ELR (cell line): ENCODE measurements around the gene NADK.

Experiments used
- DNase-seq: peaks from one replicate; pipeline ENCODE4 v3.0.0-alpha.2; 2015; ENCODE audit warnings: low read depth

NADK gene

DNA sequence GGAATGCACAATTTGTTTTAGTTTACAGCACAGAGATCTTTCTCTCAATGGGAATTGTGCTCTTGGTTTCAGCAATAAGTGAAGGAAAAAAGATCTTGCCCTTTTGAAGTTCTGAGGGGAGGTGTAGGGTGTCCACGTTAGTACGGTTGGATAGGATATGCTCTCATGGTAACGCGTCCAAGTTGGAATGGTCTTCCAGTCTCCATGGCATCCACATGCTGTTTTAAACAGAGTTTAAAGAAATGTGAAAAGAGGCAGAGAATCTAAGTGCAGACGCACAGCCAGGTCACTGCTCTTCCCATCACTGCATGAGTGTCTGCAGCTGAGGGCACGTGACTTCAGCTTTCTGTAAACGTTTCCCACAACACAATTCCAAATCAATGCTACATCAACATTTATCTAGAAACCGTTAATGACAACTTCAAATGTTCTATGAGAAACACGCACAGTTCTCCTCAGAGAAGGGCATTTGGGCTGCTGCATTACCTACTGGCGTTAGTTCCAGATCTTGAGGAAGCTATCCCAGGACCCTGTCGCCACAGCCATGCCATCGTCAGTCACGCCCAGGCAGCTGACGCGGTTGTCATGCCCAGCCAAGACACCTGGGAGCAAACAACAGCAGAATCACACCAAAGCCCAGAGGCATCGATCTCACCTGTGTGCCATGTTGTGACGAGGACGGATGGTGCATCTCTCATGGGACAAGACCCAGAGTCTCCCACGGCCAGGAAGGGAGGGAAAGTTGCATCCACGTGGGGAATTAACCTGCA is 8.8 kb upstream of the NADK start:
- DNase-seq, result no peak

DNA sequence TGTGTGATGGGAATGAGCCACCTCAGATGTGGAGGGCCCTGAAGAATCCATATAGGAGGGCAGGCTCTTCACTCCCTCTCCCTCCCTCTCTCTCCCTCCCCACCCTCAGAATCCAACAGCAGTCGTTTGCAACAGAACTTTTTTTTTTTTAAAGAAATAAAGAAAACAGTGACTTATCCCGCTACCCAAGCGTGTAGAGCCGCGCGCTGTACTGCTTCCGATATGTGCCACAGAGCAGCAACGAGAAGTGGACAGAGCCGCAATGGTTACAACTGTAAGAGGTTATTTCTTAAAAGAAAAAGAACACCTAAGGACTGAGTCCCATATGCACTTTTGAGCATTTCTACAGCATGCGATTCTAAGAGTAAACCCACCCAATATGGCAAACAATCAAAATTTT is 7.4 kb upstream of the NADK start:
- DNase-seq, result no peak

- no peak for DNase-seq
These were observed 6.7 kb upstream of the NADK start for GRCh38 chr1:1784933-1785332.

- DNase-seq, result no peak
These were observed 5.0 kb upstream of the NADK start for GRCh38 chr1:1783320-1783719.

GRCh38 chr1:1782399-1783221 is 4.3 kb upstream of the NADK start:
- peak; percentile 65 for DNase-seq

DNA sequence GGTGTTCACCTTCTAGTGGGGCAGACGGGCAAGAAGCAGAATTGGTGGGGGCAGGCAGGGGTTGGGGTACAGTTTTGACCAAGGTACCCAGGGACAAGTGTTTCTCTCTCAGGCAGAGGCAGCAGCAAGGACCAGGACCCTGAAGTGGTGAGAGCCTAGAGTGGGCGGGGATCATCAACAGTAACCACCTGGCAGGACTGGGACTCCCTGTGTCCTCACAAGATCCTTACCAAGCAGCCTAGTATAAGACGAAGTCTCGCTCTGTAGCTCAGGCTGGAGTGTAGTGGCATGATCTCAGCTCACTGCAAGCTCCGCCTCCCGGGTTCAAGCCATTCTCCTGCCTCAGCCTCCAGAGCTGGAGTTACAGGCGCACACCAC is 3.2 kb upstream of the NADK start:
- DNase-seq, result no peak

DNA sequence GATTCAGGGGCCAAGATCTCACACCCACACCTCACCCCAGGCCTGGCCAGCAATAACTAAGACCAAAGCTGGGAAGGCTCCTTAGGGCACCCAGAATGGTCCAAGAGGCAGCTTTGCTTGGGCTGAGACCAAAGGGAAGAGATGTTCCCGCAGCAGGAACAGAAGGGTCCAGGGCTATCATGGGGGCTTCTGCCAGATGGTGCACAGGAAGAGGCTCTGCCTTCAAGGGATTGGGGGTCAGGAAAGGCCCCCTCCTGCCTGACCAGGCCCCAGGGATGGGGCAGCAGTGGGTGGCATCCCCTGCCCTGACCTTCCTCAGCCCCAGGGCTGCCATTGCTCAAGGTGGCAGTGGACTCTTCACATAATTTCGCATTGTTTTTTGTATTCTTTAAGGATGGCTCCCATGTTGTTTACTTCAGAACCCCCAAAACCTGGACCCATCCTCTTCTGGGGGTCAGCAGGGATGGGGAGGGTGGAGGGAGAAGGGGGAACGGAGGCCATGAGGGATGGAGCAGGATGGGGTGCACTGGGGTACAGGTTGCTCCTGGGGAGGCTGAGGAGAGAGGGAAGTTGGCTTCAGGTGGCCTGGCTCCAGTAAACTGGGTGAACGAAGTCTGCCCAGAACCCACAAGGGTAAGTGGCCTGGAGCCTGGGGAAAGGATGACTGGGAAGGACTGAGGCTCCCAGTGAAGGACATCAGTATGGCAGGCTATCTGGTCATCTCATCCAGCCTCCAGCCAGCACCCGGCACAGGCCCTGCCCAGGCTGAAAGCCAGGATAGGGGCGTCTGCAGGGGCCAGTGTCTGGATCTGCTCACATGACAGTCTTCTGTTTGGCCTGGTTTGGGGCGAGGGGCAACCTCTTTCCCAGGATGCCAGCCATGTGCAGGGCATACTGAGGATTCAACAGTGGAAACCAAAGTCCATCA is 2.6 kb upstream of the NADK start:
- no peak for DNase-seq

DNA sequence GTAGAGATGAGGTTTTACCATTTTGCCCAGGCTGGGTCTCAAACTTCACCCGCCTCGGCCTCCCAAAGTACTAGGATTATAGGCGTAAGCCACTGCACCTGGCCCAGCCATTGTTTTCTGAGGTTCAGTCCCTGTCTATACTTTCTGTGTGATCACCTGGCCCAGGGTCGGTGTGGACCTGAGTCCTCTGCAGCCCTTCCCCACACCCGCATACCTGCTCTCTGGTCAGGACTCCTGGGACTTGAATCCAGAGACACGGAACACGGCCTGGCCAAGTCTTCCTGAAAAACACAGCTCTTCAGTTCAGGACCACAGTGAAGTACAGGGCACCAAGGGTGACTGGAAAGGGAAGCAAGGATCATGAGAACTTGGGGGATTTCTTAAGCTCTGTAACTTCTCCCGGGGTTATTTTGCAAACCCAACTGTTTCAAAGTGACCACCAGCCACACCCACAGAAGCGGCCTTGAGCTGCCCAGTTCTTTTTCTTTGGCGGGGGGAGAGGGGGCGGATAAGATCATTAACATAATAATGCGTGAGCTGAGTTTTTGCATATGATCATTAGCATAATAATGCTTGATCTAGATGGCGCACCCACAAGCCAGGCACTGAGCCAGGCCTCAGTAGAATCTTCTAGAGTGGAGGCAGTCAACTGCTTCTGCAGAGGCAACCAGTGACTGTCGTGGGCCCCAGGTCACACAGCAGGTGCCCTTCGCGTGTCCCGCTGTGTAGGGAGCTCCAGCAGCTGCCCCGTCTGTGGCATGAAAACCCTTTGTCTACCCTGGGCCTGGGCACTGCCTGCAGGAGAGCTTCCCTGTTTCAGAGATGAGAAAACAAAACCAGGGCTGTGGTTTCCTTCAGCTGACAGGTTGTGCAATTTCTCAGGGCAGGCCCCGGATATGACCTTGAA is 1.7 kb upstream of the NADK start:
- DNase-seq, result peak; percentile 61

DNA sequence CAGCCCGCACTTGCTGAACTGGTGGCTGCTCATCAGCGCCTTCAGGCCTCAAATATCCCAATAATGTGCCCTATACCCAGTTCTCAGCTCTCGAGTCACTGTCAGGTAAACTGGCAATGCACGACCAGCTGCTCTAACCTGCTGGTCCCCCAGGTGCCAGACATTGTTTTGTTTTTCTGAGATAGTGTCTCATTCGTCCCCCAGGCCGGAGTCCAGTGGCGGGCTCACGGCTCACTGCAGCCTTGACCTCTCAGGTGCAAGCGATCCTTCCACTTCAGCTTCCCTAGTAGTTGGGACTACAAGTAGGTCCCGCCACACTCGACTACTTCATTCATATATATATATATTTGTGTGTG is 1.0 kb upstream of the NADK start:
- DNase-seq, result no peak

DNA sequence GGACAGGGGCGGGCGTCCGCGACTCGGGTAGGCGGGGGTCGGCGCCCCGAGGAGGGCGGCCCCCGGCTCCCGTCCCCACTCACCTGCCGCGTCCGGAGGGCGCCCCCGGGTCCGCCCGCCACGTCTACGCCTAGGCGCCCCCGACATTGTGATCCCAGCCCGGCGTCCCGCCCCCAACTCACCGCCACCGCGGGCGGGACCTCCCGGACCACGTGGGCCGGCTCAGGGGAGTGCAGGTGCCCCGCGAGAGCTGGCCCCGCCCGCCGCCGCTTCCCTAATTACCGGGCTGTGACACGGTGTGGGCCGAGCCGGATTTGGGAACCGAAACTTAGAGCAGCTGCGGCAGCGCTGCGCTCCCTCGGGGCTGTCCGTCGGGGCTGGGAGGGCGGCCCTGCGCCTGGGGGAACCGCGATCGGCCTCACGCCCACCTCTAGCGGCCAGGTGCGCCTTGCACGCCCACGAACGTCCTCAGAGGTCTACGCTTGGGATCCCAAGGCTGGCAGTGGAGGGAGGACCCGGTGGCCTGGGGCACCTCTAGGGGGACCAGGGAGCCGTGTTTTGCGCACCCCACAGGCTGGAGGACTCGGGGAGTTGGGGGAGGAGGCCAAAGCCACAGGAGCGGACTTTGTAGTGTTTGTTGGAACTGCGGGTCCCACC is 521 bp upstream of the NADK start:
- DNase-seq, result peak; percentile 44

DNA sequence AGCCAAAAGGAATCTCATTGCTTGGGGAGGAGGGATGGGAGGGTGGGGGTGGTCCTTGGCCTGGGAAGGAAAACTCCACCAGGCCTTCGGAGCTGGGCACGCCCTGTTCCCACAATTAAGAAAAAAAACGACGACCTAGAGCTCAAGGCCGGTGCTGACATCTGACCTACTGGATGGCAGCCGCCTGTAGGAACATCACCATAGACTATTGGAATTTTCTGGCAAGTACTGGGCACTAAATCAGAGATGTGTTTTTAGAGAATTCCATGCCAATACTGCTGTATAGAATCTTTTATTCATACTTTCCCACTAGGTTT is 729 bp downstream of the NADK start:
- DNase-seq, result peak; percentile 57

- no peak for DNase-seq
These were observed 1.3 kb downstream of the NADK start for GRCh38 chr1:1776672-1777582.

DNA sequence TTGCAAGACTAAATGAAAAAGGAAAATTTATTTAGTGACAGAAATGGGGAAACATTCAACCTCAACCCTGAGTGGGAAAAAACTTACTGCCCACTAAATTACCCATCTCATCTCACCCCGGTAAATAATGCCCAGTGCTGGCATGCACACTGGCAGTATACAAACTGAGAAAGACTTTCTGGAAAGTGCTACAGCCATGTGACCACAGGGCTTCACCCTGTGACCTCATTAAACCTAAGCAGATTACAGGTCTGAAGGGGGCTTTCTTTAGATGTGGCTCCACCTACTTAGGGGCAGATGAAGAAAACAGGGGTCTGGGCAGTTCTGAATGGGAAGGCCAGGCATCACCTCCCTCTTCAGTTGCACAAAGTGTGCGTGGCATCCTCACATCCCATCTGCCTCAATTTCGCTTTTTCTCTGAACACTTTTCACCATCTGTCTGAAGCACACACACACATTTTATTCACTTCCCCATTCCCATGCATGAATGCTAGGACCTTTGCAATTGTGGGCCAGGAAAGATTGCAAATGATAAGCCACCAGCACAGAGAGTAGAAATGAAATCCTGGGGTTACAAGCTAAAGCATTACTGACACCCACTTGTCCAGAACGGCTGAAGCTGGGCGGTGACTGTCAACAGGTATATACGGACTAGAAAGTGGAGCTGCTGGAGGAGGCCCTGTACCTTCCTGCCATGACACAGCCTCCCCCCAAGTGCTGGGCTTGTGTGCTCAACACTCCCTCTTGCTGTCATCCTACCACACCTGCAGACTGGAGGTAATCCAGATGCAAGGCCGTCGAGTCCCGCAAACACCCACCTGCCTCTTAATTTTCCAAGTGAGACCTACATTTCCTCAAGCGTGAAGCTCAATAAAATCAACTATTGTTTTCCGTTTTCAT is 2.7 kb downstream of the NADK start:
- DNase-seq, result no peak

GRCh38 chr1:1773874-1774273 is 4.4 kb downstream of the NADK start:
- no peak for DNase-seq

- no peak for DNase-seq
These were observed 7.2 kb downstream of the NADK start for GRCh38 chr1:1771096-1771495.

GRCh38 chr1:1770102-1770501 is 8.2 kb downstream of the NADK start:
- DNase-seq, result no peak

GRCh38 chr1:1768249-1768992 is 9.8 kb downstream of the NADK start:
- DNase-seq, result no peak

GRCh38 chr1:1764876-1765470 is 13.3 kb downstream of the NADK start:
- DNase-seq, result no peak
